Stimulated activated CD8-positive, alpha-beta memory T cell treated with anti-CD3 and anti-CD28 coated beads, Interleukin-12 subunit alpha, Interleukin-12 subunit beta, amount 100 ng/mL, for 1 hour (primary cell): ENCODE data around the gene TOR1A.
A peak's percentile ranks its signal among the peaks of the same experiment; 100 is the strongest.

Experiments
- DNase-seq: peaks from one replicate; pipeline ENCODE4 v3.0.0-alpha.2; 2020; ENCODE audit warnings: low read depth

TOR1A gene, protein sequence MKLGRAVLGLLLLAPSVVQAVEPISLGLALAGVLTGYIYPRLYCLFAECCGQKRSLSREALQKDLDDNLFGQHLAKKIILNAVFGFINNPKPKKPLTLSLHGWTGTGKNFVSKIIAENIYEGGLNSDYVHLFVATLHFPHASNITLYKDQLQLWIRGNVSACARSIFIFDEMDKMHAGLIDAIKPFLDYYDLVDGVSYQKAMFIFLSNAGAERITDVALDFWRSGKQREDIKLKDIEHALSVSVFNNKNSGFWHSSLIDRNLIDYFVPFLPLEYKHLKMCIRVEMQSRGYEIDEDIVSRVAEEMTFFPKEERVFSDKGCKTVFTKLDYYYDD

DNA sequence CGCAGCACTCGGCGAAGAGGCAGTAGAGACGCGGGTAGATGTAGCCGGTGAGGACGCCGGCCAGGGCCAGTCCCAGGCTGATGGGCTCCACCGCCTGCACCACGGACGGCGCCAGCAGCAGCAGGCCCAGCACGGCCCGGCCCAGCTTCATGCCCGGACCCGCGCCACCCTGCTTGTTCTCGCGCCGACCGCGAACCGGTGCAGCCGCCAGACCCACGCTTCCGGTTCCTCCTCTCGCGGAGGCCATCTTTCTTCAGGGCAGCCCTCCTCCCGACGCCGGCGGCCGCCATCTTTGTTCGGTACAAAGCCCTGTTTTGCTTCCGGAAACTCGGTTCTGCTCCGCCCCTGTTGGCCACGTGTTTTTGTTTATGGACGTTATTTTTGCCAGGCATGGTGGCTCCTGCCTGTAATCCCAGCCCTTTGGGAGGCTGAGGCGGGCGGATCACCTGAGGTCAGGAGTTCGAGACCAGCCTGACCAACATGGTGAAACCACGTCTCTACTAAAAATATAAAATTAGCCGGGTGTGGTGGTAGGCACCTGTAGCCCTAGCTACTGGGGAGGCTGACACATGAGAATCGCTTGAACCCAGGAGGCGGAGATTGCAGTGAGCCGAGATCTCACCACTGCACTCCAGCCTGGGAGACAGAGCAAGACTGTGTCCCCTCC lies at the start of gene TOR1A:
TSS of gene TOR1A (minus strand) at position 202 of the 667 bp plus-strand sequence. CDS start at position 151, 51 bp downstream.
- peak; percentile 84 for DNase-seq

- no peak for DNase-seq
These were observed 47.1 kb upstream of the TOR1A start for GRCh38 chr9:129871046-129871445.

GRCh38 chr9:129869585-129870501 lies 45.9 kb upstream of the TOR1A start:
- DNase-seq = no peak

GRCh38 chr9:129868872-129869486 lies 45.0 kb upstream of the TOR1A start:
- DNase-seq = peak; percentile 81

- DNase-seq = no peak
These were observed 44.3 kb upstream of the TOR1A start for GRCh38 chr9:129868023-129868871.

DNA sequence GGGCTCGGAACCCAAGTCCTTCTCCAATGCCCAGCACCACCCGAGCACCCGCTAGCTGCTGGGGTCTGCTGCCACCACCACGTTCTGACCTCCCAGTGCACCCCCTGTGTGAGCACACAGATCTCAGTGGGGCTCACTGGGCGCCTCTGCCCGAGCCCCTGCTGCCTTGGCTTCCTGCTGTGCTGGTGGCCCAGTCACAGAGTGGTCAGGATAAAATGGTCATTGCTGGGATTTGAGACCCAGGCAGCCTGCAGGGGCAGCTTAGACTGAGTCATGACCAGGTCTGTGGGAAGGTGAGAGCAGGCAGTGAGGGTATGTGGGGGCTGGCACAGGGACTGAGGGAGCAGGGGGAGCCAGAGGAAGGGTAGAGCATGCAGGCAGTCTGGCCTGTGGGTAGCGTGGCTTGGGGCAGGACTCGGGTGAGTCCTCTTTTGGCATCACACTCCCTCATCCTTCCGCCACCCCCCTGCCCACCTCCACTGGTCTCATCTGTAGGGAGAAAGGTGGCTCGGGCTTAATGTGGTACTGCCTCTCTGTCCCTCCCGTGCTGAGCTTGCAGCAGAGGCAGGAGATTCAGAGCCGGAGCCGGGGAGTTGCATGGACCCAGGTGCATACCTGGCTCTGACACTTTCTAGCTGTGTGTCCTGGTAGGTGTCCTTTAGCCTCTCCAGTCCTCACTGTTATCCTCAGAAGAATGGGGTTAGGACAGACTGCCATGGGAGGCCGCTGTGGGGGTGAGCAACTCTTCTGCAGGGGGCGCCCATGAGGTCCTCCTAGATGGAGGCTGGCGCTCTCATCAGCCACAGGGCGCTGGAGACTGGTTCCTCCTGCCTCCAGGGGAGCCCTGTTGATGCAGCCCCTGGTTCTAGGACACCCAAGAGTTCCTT lies 43.4 kb upstream of the TOR1A start:
- no peak for DNase-seq

DNA sequence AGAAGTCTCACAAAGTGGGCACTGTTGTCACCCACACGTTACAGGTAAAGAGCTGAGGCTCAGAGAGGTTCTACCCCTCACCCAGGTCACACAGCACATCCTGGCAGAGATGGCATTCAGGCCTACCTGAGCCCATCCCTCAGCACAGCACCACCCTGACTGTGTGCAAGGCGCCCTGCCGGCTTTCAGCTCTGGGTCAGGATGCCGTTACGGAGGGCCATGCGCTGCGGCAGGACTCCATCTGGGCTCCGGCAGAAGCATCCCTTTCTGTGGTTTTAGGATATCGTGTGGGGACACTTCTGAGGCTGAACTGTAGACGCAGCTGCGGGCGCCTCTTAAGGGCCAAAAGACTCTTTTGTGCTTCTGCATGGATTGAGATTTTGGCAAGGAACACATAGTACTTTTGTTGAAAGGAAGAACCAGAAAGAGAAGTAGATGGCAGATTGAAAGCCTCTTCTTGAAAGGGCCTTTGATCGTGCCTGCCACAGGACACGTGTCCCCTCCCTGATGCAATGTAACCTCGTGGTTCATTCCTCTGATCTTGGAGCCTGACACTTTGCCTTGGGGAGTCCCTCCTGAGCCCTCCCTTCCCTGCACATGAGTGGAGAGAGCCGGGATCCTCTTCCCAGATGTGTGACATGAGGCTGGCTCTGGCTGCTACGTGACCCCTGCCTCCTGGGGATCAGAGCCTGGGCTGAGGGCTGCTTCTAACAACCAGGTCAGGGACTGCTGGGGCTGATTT lies 42.6 kb upstream of the TOR1A start:
- no peak for DNase-seq

DNA sequence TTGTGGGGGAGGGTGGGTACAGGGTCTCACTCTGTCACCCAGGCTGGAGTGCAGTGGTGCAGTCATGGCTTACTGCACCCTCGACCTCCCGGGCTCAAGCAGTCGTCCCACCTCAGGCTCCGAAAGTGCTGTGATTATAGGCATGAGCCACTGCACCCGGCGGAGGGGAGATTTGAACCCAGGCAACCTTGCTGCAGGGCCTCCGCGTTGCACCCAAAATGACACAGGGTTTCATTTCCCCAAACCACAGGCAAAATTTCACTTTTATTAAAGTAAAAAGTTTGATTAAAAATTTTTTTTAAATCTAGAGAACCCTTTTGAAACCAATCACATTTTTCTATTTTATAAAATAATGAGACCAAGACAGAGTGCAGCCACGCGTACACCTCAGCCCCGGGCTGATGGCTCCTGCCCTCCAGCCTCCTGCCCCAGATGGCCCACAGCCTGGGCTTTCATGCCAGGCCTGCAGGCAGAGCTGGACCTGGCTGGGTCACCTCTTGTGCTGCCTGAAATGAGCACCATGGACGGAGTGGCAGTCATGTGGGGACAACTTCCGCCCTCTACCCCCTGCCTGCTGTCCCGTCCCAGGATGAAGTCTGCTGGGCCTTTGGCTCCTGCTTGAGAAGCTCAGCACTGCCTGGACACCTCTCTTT lies 41.9 kb upstream of the TOR1A start:
- DNase-seq = no peak

GRCh38 chr9:129864991-129865647 lies 41.2 kb upstream of the TOR1A start:
- DNase-seq = no peak

DNA sequence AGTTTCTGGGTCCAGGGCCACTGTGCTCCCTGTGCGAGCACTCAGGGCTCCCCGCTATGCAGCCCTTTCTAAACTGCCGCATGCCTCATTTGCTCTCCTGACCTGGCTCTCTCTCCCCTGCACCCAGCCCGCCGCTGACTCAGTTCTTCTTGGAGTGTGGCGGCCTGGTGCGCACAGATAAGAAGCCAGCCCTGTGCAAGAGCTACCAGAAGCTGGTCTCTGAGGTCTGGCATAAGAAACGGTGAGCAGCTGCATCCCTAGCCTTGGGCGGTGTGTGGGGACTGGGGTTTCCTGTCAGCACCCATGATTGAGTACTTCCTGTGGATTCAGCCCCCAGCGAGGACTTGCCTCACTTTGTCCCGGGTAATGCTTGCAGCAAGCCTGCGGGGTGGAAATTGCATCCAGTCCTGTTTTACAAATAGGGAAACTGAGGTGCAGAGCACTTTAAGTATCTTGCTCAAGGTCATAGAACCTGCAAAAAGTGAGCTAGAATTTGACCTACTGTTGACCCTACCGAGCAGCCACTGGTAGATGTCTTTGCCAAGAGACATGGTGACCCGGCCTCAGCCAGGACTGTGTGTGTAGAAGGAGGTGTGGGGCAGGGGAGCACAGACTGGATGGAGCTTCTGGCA lies 39.2 kb upstream of the TOR1A start:
- peak; percentile 50 for DNase-seq

- no peak for DNase-seq
These were observed 37.5 kb upstream of the TOR1A start for GRCh38 chr9:129861447-129861827.

- no peak for DNase-seq
These were observed 36.9 kb upstream of the TOR1A start for GRCh38 chr9:129860653-129861446.

DNA sequence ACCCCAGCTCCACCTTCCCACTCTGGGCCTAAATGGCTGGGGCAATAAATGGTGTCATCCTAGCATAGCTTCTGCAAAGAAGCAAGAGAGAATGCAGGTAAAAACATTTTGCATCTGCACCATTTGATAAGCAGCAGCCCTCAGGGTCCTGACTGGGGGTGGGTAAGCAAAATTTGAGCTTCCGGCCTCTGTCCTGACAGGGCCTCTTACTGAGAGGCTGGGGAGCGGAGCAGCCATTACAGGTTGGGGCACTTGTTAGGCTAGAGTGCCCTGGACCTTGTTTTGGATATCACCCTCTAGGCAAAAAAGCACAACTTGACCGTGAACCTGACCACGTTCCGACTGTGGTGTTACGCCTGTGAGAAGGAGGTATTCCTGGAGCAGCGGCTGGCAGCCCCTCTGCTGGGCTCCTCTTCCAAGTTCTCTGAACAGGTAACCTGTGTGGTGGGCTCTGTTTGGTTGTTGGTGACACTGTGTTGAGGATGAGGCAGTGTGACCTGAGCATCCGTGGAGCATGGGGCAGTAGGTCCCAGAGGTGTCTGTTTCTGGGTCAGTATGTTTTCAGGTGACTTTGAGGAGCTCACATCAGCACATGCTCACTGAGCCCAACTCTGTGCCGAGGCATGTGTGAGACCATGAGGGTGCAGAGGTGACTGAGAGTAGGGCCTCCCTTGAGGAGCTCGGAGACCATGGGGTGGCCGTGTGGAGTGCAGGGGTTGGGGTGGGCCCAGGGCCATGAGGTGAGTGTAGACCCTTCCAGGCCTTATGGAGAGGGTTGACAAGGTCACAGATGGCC lies 34.4 kb upstream of the TOR1A start:
- no peak for DNase-seq

GRCh38 chr9:129857207-129857606 lies 33.3 kb upstream of the TOR1A start:
- no peak for DNase-seq

- DNase-seq = no peak
These were observed 30.7 kb upstream of the TOR1A start for GRCh38 chr9:129854588-129855110.

- DNase-seq = no peak
These were observed 29.7 kb upstream of the TOR1A start for GRCh38 chr9:129853614-129854013.
